Measurements from ENCODE around the gene SERPINI1.

Gene SERPINI1

DNA sequence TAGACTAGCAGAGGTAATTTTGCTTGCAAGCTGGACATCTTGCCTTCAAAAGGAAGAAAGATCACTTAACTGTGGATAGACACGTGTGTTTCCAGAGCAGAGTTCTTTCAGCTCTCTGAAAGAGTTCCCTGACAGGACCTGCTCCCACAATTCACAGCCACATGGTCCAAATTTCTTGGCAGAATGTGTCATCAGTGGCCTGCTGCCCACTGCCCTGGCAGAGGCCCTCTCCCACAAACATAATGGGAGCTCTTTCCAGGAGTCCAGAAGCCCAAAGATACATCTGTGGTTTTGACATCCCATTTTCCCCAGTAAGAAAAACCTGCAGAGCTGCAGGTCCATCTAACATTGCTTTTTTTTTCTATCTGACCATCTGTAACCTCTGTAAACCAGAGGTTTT, 48.3 kb downstream of the SERPINI1 start:
- no peak overlapping the region for H3K4me3 ChIP-seq (ENCODE audit: low read depth, low read length)
- TF ChIP-seq, protein P1, sequence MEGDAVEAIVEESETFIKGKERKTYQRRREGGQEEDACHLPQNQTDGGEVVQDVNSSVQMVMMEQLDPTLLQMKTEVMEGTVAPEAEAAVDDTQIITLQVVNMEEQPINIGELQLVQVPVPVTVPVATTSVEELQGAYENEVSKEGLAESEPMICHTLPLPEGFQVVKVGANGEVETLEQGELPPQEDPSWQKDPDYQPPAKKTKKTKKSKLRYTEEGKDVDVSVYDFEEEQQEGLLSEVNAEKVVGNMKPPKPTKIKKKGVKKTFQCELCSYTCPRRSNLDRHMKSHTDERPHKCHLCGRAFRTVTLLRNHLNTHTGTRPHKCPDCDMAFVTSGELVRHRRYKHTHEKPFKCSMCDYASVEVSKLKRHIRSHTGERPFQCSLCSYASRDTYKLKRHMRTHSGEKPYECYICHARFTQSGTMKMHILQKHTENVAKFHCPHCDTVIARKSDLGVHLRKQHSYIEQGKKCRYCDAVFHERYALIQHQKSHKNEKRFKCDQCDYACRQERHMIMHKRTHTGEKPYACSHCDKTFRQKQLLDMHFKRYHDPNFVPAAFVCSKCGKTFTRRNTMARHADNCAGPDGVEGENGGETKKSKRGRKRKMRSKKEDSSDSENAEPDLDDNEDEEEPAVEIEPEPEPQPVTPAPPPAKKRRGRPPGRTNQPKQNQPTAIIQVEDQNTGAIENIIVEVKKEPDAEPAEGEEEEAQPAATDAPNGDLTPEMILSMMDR (conservative IDR thresholded peaks at IDR 0.05; ENCODE audit: low read depth, low read length) = no peak
- no peak for DNase-seq (ENCODE audit: low read depth)

DNA sequence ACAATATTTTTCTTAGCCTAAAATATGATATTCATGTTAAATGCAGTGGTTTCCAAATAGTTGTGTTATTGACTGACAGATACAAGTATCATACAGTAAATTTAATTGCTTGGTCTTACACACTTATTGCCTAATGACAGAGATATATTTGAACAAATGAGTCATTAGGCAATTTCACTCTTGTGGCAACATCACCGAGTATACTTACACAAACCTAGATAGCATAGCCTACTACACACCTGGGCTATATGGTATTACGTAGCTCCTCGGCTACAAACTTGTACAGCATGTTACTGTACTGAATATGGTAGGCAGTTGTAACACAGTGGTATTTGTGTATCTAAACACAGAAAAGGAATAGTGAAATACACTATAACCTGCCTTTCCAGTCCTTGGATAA, 50.3 kb downstream of the SERPINI1 start:
- TF ChIP-seq, protein P1 (conservative IDR thresholded peaks at IDR 0.05; ENCODE audit: low read depth, low read length) = no peak
- no peak overlapping the region for H3K4me3 ChIP-seq (ENCODE audit: low read depth, low read length)
- DNase-seq (ENCODE audit: low read depth) = no peak

DNA sequence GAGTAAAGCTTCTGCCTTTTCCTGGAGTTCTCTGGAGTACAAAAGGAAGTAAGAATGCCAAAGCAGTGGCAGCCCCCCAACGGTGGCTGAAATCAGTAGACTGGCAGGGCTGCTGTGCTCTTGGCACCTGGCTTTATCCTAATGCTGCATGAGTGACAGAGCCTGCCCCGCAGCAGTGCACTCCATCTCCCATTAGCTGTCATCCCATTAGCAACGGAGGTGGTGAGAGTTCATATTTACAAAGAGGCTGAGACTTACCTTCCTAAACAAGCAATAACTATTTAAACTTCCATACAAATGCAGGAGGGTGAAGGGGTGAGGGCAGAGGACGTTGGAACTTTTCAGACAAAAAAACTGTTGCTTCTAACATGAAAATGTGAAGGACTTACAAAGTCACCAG, 51.9 kb downstream of the SERPINI1 start:
- no peak for DNase-seq (ENCODE audit: low read depth)
- no peak overlapping the region for H3K4me3 ChIP-seq (ENCODE audit: low read depth, low read length)
- TF ChIP-seq, protein P1 (conservative IDR thresholded peaks at IDR 0.05; ENCODE audit: low read depth, low read length) = no peak

DNA sequence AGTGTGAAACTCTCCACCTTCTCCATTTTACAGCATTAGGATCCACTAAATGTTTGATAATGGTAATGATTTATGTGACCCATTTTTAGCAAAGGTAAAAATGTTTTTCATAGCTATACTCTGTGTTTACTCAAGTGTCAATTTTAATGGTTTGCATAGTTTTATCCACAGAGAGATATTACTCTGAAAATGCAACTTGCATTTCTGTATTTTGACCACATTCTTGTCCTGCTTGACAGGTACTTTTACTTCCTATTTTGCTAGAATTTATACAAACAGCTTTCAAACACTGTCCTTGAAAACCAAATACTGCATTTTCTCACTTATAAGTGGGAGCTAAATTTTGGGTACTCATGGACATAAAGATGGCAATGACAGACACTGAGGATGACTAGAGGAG, 62.9 kb downstream of the SERPINI1 start:
- TF ChIP-seq, protein P1 (conservative IDR thresholded peaks at IDR 0.05; ENCODE audit: low read depth, low read length) = no peak
- H3K4me3 ChIP-seq (ENCODE audit: low read depth, low read length) = no peak overlapping the region
- no peak for DNase-seq (ENCODE audit: low read depth)

DNA sequence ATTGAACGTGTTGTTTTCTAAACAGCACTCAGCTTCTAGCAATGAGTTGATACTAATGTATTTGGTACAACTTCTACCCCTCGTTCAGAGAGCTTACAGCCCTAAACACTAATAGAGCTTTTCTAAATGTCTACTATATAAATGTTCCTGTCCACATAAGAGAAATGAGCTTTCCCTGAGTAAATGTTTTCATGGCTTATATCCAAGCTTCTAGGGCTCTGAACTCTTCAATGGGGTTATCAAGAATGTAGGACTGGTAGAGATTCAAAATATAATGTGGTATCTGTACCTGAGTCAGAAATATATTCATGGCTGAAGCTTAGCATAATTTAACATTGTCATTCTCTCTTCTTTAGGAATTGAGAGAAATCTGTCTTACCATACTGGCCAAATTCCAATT, 73.4 kb downstream of the SERPINI1 start:
- TF ChIP-seq, protein P1 (conservative IDR thresholded peaks at IDR 0.05; ENCODE audit: low read depth, low read length) = no peak
- H3K4me3 ChIP-seq (ENCODE audit: low read depth, low read length) = no peak overlapping the region
- no peak for DNase-seq (ENCODE audit: low read depth)

DNA sequence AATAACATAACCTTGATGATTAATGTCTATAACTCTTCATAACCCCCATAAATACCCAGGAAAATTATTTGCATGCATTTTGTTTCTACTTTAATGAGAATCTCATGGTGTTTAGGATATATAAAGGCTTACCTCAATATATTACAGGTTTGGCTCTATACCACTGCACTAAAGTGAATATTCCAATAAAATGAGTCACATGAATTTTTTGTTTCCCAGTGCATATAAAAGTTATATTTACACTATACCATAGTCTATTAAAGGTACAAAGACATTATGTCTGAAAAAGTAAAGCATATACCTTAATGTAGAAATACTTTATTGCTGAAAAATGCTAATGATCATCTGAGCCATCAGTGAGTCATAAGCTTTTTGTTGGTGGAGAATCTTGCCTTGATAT, 74.7 kb downstream of the SERPINI1 start:
- TF ChIP-seq, protein P1 (conservative IDR thresholded peaks at IDR 0.05; ENCODE audit: low read depth, low read length) = no peak
- no peak for DNase-seq (ENCODE audit: low read depth)
- no peak overlapping the region for H3K4me3 ChIP-seq (ENCODE audit: low read depth, low read length)

DNA sequence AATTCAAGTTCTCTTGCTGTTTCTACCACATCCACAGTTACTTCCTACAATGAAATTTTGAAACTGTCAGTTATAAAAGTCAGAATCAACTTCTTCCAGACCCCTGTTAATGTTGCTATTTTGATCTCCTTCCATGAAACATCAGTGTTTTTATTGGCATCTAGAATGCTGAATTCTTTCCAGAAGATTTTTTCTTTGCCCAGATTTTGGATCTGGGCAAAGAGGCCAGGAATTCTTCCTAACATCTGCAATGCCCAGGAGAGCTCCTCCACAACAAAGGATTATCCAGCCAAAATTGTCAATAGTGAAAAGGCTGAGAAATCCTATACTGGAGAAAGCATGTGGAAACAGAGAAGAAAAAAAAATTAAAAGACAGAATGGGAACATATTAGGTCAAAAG, 75.5 kb downstream of the SERPINI1 start:
- no peak for DNase-seq (ENCODE audit: low read depth)
- H3K4me3 ChIP-seq (ENCODE audit: low read depth, low read length) = no peak overlapping the region
- TF ChIP-seq, protein P1 (conservative IDR thresholded peaks at IDR 0.05; ENCODE audit: low read depth, low read length) = no peak

All from choroid plexus epithelial cell (primary cell).